GM23338 (cell line): ENCODE data around the gene LEP. TPM values are rescaled to one million over a fixed set of nuclear protein-coding genes. Genes with fewer than 3 reads are reported as not detected.

Source experiments
- ATAC-seq: fragments of 200-7000 bp; cut with Tn5 transposase; 3 replicates; pipeline ENCODE4 v1.9.1; 2020
- DNase-seq: peaks from one replicate; pipeline ENCODE4 v3.0.0-alpha.2; 2015; ENCODE audit warnings: low spot score
- H2AFZ ChIP-seq: fragments of 200-600 bp; sonication (generic); 2 replicates; pipeline ENCODE4 v1.8.0; 2016; ENCODE audit warnings: antibody characterized with exemption, mild to moderate bottlenecking, moderate library complexity
- H3F3A ChIP-seq: fragments of 200-600 bp; sonication (generic); replicated peaks from 2 replicates; pipeline ENCODE4 v1.8.0; 2017; ENCODE audit warnings: antibody characterized with exemption, mixed run types, low read depth
- H3K27ac ChIP-seq: fragments of 200-600 bp; sonication (generic); 2 replicates; pipeline ENCODE4 v1.6.1; 2016; ENCODE audit warnings: low read depth
- H3K27me3 ChIP-seq: fragments of 200-600 bp; sonication (generic); 2 replicates; pipeline ENCODE4 v1.8.0; 2016; ENCODE audit warnings: mild to moderate bottlenecking, mixed run types, moderate library complexity; ENCODE audit not compliant: insufficient read depth
- H3K36me3 ChIP-seq: fragments of 200-600 bp; sonication (generic); 2 replicates; pipeline ENCODE4 v1.8.0; 2016; ENCODE audit warnings: mild to moderate bottlenecking; ENCODE audit not compliant: insufficient read depth
- H3K4me1 ChIP-seq: fragments of 200-600 bp; sonication (generic); 2 replicates; pipeline ENCODE4 v1.8.0; 2016; ENCODE audit warnings: mild to moderate bottlenecking, moderate library complexity; ENCODE audit not compliant: insufficient read depth
- H3K4me2 ChIP-seq: fragments of 200-600 bp; sonication (generic); 2 replicates; pipeline ENCODE4 v1.7.1; 2017; ENCODE audit warnings: mixed run types
- H3K4me3 ChIP-seq: fragments of 200-600 bp; sonication (generic); 2 replicates; pipeline ENCODE4 v1.6.1; 2016; ENCODE audit warnings: mixed run types
- H3K79me2 ChIP-seq: fragments of 200-600 bp; sonication (generic); replicated peaks from 2 replicates; pipeline ENCODE4 v1.8.0; 2017; ENCODE audit warnings: mild to moderate bottlenecking; ENCODE audit not compliant: insufficient read depth
- H3K9me2 ChIP-seq: fragments of 200-600 bp; sonication (generic); 2 replicates; pipeline ENCODE4 v1.8.0; 2017; ENCODE audit not compliant: insufficient read depth
- H4K20me1 ChIP-seq: fragments of 200-600 bp; sonication (generic); replicated peaks from 2 replicates; pipeline ENCODE4 v1.8.0; 2017; ENCODE audit warnings: mild to moderate bottlenecking; ENCODE audit not compliant: insufficient read depth
- H3K27ac Mint-ChIP-seq: 2 replicates; pipeline ENCODE4 v1.8.0; 2020; ENCODE audit warnings: inconsistent platforms, mild to moderate bottlenecking, moderate library complexity, mixed read lengths
- H3K27me3 Mint-ChIP-seq: 3 replicates; pipeline ENCODE4 v1.8.0; 2022; ENCODE audit warnings: low read depth, mild to moderate bottlenecking, moderate library complexity, mixed read lengths, inconsistent platforms; ENCODE audit not compliant: insufficient read depth, poor library complexity
- H3K36me3 Mint-ChIP-seq: 3 replicates; pipeline ENCODE4 v1.8.0; 2021; ENCODE audit warnings: low read depth, mild to moderate bottlenecking, inconsistent platforms, moderate library complexity, mixed read lengths
- H3K4me1 Mint-ChIP-seq: 3 replicates; pipeline ENCODE4 v1.8.0; 2020; ENCODE audit warnings: mild to moderate bottlenecking, inconsistent platforms, mixed read lengths
- H3K4me3 Mint-ChIP-seq: 3 replicates; pipeline ENCODE4 v1.8.0; 2021; ENCODE audit warnings: moderate library complexity, mild to moderate bottlenecking, inconsistent platforms, mixed read lengths
- H3K9me3 Mint-ChIP-seq: 3 replicates; pipeline ENCODE4 v1.8.0; 2020; ENCODE audit warnings: moderate library complexity, mild to moderate bottlenecking, inconsistent platforms, mixed read lengths
- CREB1 ChIP-seq: fragments of 250-450 bp; sonication (Bioruptor Pico); IDR thresholded peaks from 2 replicates; pipeline ENCODE4 v1.5.0; 2020; ENCODE audit warnings: low read depth, mild to moderate bottlenecking, moderate library complexity
- CTCF ChIP-seq, 2 experiments: fragments of 200-600 bp in 1 of 2; sonication (generic) in 1 of 2; conservative IDR thresholded peaks; 2 replicates each; pipeline versions ENCODE4 v1.5.1 to v1.6.1; 2016 to 2017; ENCODE audit warnings: antibody characterized with exemption in 2 of 2, low read depth in 2 of 2, mild to moderate bottlenecking in 2 of 2, moderate library complexity in 1 of 2
- ETS1 ChIP-seq: IDR thresholded peaks from 2 replicates; pipeline ENCODE4 v1.6.1; 2016; ENCODE audit warnings: antibody characterized with exemption
- EZH2 ChIP-seq: fragments of 200-600 bp; sonication (generic); IDR thresholded peaks from one replicate; pipeline ENCODE4 v1.8.0; 2017; ENCODE audit warnings: antibody characterized with exemption, mild to moderate bottlenecking, low read depth; ENCODE audit not compliant: unreplicated experiment
- EZH2phosphoT487 ChIP-seq: fragments of 200-600 bp; sonication (generic); IDR thresholded peaks from one replicate; pipeline ENCODE4 v1.8.1; 2018; ENCODE audit warnings: antibody characterized with exemption; ENCODE audit not compliant: unreplicated experiment
- JUNB ChIP-seq: IDR thresholded peaks from one replicate; pipeline ENCODE4 v1.6.1; 2016; ENCODE audit warnings: antibody characterized with exemption; ENCODE audit not compliant: unreplicated experiment
- NANOG ChIP-seq: IDR thresholded peaks from 2 replicates; pipeline ENCODE4 v1.6.1; 2016; ENCODE audit warnings: antibody characterized with exemption, borderline replicate concordance
- POLR2AphosphoS5 ChIP-seq: IDR thresholded peaks from 2 replicates; pipeline ENCODE4 v1.6.1; 2016; ENCODE audit warnings: antibody characterized with exemption, low read depth
- STAT1 ChIP-seq: IDR thresholded peaks from one replicate; pipeline ENCODE4 v1.6.1; 2016; ENCODE audit warnings: antibody characterized with exemption; ENCODE audit not compliant: unreplicated experiment
- ZNF114 ChIP-seq: fragments of 250-450 bp; sonication (Bioruptor Pico); IDR thresholded peaks from 2 replicates; pipeline ENCODE4 v1.5.0; 2020; ENCODE audit warnings: mild to moderate bottlenecking, moderate library complexity
- ZNF331 ChIP-seq: fragments of 250-450 bp; sonication (Bioruptor Pico); IDR thresholded peaks from 2 replicates; pipeline ENCODE4 v1.5.0; 2020; ENCODE audit warnings: low read depth, mild to moderate bottlenecking, moderate library complexity
- ZNF462 ChIP-seq: fragments of 250-450 bp; sonication (Bioruptor Pico); IDR thresholded peaks from 2 replicates; pipeline ENCODE4 v1.5.0; 2020; ENCODE audit warnings: mild to moderate bottlenecking, moderate library complexity
- polyA plus RNA-seq: library from polyadenylated mRNA; unstranded; fragments of >200 nt; fragmentation: Nextera tagmentation; extraction: Ambion mirVana; gene quantifications from 2 replicates; pipeline ENCODE4 v1.2.1, GENCODE V29; 2016
- total RNA-seq: library from RNA; depleted of rRNA; stranded (reverse); fragments of >200 nt; shearing (Covaris generic); gene quantifications from 2 replicates; pipeline ENCODE4 v1.2.3, GENCODE V29; 2014
- TF ChIP-seq, protein P1 (sequence below): IDR thresholded peaks from one replicate; pipeline ENCODE4 v1.6.1; 2018; ENCODE audit warnings: antibody characterized with exemption; ENCODE audit not compliant: unreplicated experiment

LEP gene
- total and polyA plus RNA-seq, 2 experiments from 2014 or later = not detected

GRCh38 chr7:128227271-128227670 lies 13.8 kb upstream of the LEP start:
- H3K4me3 Mint-ChIP-seq = no peak overlapping the region

More at GRCh38 chr7:128227271-128227670, 13.8 kb upstream of the LEP start:
- H3K4me3 ChIP-seq = no peak overlapping the region
- peaks cover 8% of the 10 kb centered on the region; the same call in 1 of the 2 replicates for H3K9me2 ChIP-seq
- DNase-seq (no peak), ATAC-seq (no peak)
- H3K27ac ChIP-seq = no peak overlapping the region
- no peaks in the 10 kb centered on the region for H4K20me1 ChIP-seq
- H3K27me3 ChIP-seq = 0 out of 2 replicates have a peak, but pooled peaks cover 4% of the 10 kb centered on the region
- Mint-ChIP-seq H3K36me3 (no peaks in the 10 kb centered on the region), H3K27ac (no peak overlapping the region), H3K27me3 (peaks cover 6% of the 10 kb centered on the region), H3K4me1 (peaks cover 13% of the 10 kb centered on the region), H3K9me3 (no peaks in the 10 kb centered on the region; the same call in 2 of the 3 replicates)
- H3K4me2 ChIP-seq = no peak overlapping the region
- peaks cover 13% of the 10 kb centered on the region for H3K4me1 ChIP-seq
- no peak overlapping the region for H2AFZ ChIP-seq
- no peaks in the 10 kb centered on the region for H3F3A ChIP-seq
- H3K36me3 ChIP-seq = no peaks in the 10 kb centered on the region
- H3K79me2 ChIP-seq = no peaks in the 10 kb centered on the region
- TF ChIP-seq STAT1 (no peak), CREB1 (CRISPR knock-in tag) (no peak), CTCF (conservative IDR thresholded peaks at IDR 0.05; ENCODE audit: low read depth in 2 of 2) (no peak), ZNF114 (CRISPR knock-in tag) (no peak), POLR2AphosphoS5 (no peak), EZH2phosphoT487 (no peak), EZH2 (no peak), ZNF462 (CRISPR knock-in tag) (no peak), JUNB (no peak), ETS1 (no peak), NANOG (no peak), ZNF331 (no peak)
- TF ChIP-seq, protein P1, sequence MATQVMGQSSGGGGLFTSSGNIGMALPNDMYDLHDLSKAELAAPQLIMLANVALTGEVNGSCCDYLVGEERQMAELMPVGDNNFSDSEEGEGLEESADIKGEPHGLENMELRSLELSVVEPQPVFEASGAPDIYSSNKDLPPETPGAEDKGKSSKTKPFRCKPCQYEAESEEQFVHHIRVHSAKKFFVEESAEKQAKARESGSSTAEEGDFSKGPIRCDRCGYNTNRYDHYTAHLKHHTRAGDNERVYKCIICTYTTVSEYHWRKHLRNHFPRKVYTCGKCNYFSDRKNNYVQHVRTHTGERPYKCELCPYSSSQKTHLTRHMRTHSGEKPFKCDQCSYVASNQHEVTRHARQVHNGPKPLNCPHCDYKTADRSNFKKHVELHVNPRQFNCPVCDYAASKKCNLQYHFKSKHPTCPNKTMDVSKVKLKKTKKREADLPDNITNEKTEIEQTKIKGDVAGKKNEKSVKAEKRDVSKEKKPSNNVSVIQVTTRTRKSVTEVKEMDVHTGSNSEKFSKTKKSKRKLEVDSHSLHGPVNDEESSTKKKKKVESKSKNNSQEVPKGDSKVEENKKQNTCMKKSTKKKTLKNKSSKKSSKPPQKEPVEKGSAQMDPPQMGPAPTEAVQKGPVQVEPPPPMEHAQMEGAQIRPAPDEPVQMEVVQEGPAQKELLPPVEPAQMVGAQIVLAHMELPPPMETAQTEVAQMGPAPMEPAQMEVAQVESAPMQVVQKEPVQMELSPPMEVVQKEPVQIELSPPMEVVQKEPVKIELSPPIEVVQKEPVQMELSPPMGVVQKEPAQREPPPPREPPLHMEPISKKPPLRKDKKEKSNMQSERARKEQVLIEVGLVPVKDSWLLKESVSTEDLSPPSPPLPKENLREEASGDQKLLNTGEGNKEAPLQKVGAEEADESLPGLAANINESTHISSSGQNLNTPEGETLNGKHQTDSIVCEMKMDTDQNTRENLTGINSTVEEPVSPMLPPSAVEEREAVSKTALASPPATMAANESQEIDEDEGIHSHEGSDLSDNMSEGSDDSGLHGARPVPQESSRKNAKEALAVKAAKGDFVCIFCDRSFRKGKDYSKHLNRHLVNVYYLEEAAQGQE = no peak
